ENCODE measurements around the gene EXOG.

GRCh38 chr3:38480930-38481329 is 15.2 kb upstream of the EXOG start:
- no peak for TF ChIP-seq CTCF (IDR thresholded peaks at IDR 0.05)
- no peak for TF ChIP-seq POLR2AphosphoS5 (IDR thresholded peaks at IDR 0.05)
